ENCODE measurements around the gene ACTA2.

ACTA2 gene

GRCh38 chr10:88982366-88982765, 29.8 kb upstream of the ACTA2 start:
- no peak for DNase-seq (ENCODE audit: low read depth)
- no peak for TF ChIP-seq CTCF (conservative IDR thresholded peaks at IDR 0.05; ENCODE audit: low read depth, low read length)
- no peak overlapping the region for H3K4me3 ChIP-seq (ENCODE audit: low read length)

GRCh38 chr10:88981435-88981834, 28.9 kb upstream of the ACTA2 start:
- DNase-seq (ENCODE audit: low read depth) = no peak
- no peak for TF ChIP-seq CTCF (conservative IDR thresholded peaks at IDR 0.05; ENCODE audit: low read depth, low read length)
- no peak overlapping the region for H3K4me3 ChIP-seq (ENCODE audit: low read length)

GRCh38 chr10:88980800-88981199, 28.2 kb upstream of the ACTA2 start:
- no peak for TF ChIP-seq CTCF (conservative IDR thresholded peaks at IDR 0.05; ENCODE audit: low read depth, low read length)
- no peak overlapping the region for H3K4me3 ChIP-seq (ENCODE audit: low read length)
- no peak for DNase-seq (ENCODE audit: low read depth)

- TF ChIP-seq CTCF (conservative IDR thresholded peaks at IDR 0.05; ENCODE audit: low read depth, low read length) = no peak
- no peak for DNase-seq (ENCODE audit: low read depth)
- no peak overlapping the region for H3K4me3 ChIP-seq (ENCODE audit: low read length)
Observed at GRCh38 chr10:88980247-88980646, 27.7 kb upstream of the ACTA2 start.

- no peak overlapping the region for H3K4me3 ChIP-seq (ENCODE audit: low read length)
- DNase-seq (ENCODE audit: low read depth) = no peak
- no peak for TF ChIP-seq CTCF (conservative IDR thresholded peaks at IDR 0.05; ENCODE audit: low read depth, low read length)
Observed at GRCh38 chr10:88979603-88980002, 27.0 kb upstream of the ACTA2 start.

- no peak overlapping the region for H3K4me3 ChIP-seq (ENCODE audit: low read length)
- no peak for DNase-seq (ENCODE audit: low read depth)
- TF ChIP-seq CTCF (conservative IDR thresholded peaks at IDR 0.05; ENCODE audit: low read depth, low read length) = no peak
Observed at GRCh38 chr10:88979153-88979562, 26.6 kb upstream of the ACTA2 start.

GRCh38 chr10:88978463-88978862, 25.9 kb upstream of the ACTA2 start:
- DNase-seq (ENCODE audit: low read depth) = no peak
- TF ChIP-seq CTCF (conservative IDR thresholded peaks at IDR 0.05; ENCODE audit: low read depth, low read length) = no peak
- no peak overlapping the region for H3K4me3 ChIP-seq (ENCODE audit: low read length)

Measured in retinal pigment epithelial cell (primary cell).